OCI-LY7 (cell line): ENCODE measurements around the gene PDSS2.

Experiments
- CTCF ChIP-seq: fragments of 200-600 bp; sonication (generic); conservative IDR thresholded peaks from 2 replicates; pipeline ENCODE4 v1.5.1; 2014; ENCODE audit warnings: mild to moderate bottlenecking, antibody characterized with exemption, low read length, moderate library complexity, mixed read lengths
- EZH2phosphoT487 ChIP-seq: fragments of 200-600 bp; sonication (generic); IDR thresholded peaks from 2 replicates; pipeline ENCODE4 v1.6.1; 2018; ENCODE audit warnings: low read depth, borderline replicate concordance, mild to moderate bottlenecking, mixed run types, antibody characterized with exemption, low read length, moderate library complexity, mixed read lengths

- TF ChIP-seq CTCF, result no peak
- no peak for TF ChIP-seq EZH2phosphoT487
These were observed 306.5 kb downstream of the PDSS2 start for GRCh38 chr6:107152638-107153430.
